ENCODE measurements around the gene DNAH1. TPM values are rescaled to one million over a fixed set of nuclear protein-coding genes. Genes with fewer than 3 reads are reported as not detected.
A peak's percentile ranks its signal among the peaks of the same experiment; 100 is the strongest.

The DNAH1 gene
- total RNA-seq, 3 donors from 2014 or later = 7.5 to 11.5 (median 10.8) TPM

DNA sequence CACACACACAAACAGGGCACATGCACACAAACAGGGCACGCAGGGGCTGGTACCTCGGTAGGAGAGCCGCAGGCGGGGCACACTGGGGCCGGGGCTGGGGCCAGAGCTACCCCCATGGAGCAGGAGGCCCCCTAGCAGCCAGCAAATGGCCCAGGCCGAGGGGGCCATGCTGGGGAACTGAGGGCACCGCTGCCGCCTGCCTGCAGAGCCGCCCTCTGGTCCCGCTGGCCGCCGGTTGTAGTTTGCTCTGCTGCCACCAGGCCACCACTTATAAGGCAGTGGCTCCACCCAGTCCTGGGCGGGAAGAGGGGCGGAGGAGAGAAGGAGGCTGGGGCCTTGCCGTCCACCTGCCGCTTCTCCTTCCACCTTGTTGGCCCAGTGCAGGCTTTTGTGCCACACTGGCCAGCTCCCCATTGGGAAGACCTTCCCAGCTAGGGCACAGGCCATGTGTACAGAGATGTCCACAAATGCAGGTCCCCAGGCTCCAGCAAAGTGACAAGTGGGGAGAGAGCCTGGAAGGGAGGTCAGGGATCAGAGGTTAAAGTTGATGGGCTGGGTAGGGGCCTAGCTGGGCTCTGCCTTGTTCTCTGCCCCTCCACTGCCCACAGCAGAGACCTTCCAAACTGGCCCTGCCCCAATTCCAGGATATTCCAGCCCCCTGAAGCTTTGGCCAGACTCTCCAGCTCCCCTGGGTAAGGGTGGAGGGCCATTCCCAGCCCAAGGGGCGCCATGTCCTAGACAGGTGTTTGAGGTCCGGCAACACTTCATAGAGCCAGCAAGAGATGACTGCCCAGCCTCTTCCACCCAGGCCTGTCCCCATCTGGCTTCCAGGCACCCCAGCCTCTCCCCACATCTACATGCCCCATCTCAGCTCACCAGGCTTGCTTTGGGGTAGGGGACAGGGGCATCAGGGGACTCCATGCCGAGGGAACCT, 129.0 kb downstream of the DNAH1 start, which contains the start of gene SEMA3G:
TSS of gene SEMA3G (minus strand) at position 244 of the 934 bp plus-strand sequence. CDS start at position 168, 76 bp downstream.
- Histone ChIP-seq H3K9me3 (no peaks in the 10 kb centered on the region), H3K4me1 (peaks cover 0 to 1% of the 10 kb centered on the region in 2 donors), H3K27ac (peak within 1 kb of the TSS in 1 of 2 donors; percentile 59), H3K36me3 (no peaks in the 10 kb centered on the region), H3K27me3 (no peaks in the 10 kb centered on the region), H3K4me3 (peak within 1 kb of the TSS; percentile 26 to 52 (median 39))
- no peak for TF ChIP-seq POLR2A (IDR thresholded peaks at IDR 0.05)
- TF ChIP-seq, protein P1, sequence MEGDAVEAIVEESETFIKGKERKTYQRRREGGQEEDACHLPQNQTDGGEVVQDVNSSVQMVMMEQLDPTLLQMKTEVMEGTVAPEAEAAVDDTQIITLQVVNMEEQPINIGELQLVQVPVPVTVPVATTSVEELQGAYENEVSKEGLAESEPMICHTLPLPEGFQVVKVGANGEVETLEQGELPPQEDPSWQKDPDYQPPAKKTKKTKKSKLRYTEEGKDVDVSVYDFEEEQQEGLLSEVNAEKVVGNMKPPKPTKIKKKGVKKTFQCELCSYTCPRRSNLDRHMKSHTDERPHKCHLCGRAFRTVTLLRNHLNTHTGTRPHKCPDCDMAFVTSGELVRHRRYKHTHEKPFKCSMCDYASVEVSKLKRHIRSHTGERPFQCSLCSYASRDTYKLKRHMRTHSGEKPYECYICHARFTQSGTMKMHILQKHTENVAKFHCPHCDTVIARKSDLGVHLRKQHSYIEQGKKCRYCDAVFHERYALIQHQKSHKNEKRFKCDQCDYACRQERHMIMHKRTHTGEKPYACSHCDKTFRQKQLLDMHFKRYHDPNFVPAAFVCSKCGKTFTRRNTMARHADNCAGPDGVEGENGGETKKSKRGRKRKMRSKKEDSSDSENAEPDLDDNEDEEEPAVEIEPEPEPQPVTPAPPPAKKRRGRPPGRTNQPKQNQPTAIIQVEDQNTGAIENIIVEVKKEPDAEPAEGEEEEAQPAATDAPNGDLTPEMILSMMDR (IDR thresholded peaks at IDR 0.05) = peak; percentile 38 to 74 (median 70)
- peak in 1 of 3 donors; percentile 16 for TF ChIP-seq POLR2AphosphoS5 (IDR thresholded peaks at IDR 0.05)
- intact Hi-C loops (cut with DNase I; ENCODE audit: low total_unique reads) = no loop called here
- peak; percentile 70 to 83 for DNase-seq (ENCODE audit: low spot score in 2 of 2)

DNA sequence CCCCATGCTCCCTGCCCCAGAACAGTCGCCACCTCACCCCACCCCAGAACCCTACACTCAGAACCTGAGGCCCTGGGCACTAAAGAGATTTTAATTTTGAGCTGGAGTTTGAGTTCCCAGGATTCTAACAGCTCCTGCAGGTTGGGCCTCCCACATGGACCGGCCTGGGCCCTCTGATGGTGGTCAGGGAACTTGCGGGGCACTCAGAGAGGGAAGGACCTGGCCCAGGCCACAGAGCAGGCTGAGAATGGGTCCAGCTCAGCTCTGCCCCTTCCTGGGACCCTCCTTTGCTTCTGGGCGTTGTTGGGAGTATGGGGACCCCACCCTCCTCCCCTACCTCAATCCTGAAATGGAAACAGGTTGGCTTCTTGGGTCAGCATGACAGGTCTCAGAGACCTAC, 129.9 kb downstream of the DNAH1 start:
- intact Hi-C loops (cut with DNase I; ENCODE audit: low total_unique reads) = no loop called here
- Histone ChIP-seq H3K27ac (peak overlapping the region in 1 of 2 donors; percentile 59), H3K36me3 (no peaks in the 10 kb centered on the region), H3K27me3 (no peaks in the 10 kb centered on the region), H3K4me3 (no peak overlapping the region), H3K4me1 (peaks cover 0 to 6% of the 10 kb centered on the region in 2 donors), H3K9me3 (no peaks in the 10 kb centered on the region)
- TF ChIP-seq POLR2AphosphoS5 (IDR thresholded peaks at IDR 0.05) (no peak), POLR2A (IDR thresholded peaks at IDR 0.05) (no peak)
- TF ChIP-seq, protein P1 (IDR thresholded peaks at IDR 0.05) = no peak
- DNase-seq (ENCODE audit: low spot score in 2 of 2) = no peak

DNA sequence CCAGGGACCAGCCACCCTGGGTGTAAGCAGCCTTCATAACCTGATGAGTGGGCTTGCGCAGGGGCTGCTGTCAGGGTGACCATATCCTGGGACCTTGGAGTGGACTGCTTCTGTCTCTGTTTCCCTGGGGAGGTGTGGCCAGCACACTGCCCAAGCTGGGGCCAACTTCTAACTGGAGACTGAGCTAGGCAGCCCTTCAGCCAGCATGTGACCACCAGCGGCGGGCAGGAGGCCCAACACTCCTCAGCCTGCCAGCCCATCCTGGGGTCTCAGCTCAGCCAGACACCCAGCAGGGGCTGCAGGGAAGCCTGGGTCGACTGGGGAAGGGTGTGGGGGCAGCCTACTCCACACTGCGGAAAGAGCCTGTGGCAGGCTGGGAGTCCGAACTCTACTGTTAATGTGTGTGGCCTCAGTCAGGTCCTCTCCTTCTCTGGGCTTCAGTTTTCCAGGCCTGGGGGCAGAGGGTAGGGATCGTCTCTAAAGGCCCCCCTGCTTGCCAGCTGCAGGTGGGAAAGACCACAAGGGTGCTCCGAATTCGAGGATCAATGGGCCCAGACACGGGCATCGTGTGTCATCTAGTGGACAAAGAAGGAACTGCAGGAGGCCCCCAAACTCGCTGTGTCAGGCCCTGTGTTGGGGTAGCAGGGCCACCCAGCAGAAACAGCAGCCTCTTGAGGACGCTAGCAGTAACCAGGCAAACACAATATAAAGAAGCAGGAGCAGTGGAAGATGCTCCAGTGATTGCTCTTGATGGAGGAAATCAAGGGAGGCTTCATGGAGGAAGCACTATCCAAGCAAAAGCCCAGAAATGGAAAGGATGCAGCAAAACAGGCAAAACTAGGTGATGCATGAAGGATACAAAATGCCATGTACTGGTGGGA, 130.8 kb downstream of the DNAH1 start:
- H3K4me3 ChIP-seq = no peak overlapping the region
- no peak for TF ChIP-seq POLR2A (IDR thresholded peaks at IDR 0.05)
- TF ChIP-seq, protein P1 (IDR thresholded peaks at IDR 0.05) = peak; percentile 97 to 99 (median 99)
- no peak for DNase-seq (ENCODE audit: low spot score in 2 of 2)

DNA sequence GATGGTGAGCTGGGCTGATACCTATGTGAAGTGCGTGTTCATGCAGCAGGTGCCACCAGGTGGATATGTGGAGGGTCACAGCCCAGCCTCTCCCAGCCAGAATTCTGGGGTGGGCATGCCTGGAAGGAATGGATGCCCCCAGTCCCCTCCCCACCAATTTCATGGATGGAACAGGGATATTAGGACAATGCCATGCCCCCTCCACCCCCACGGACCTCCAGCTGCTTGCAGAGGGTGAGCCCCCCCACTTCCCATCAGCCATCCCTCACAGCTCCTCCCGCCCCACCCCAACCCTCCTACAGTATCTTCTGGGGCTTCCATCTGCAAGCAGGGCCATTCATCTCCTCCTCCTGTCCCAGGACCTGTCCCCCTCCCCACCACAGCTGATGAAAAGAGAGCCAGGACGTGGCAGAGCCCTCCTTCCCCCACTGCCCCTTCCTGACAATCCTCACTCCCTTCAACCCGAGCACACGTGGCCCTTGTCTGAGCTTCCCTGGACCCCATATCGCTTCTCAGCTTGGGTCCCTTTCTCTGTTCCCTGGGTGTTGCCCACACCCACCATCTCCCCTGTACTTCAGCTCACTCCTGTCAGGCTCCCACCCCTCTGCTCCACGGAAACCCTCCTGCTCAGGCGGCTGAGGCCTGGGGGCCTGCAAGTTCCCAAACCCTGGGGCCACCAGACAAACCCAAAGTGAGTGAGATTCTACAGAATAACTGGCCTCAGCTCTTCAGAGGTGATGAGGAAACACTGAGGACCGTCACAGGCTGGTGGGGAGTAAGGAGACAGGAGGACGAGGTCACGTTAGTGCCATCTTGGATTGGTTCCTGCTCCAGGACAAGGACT, 131.6 kb downstream of the DNAH1 start:
- intact Hi-C loops (cut with DNase I; ENCODE audit: low total_unique reads) = no loop called here
- Histone ChIP-seq H3K27me3 (no peaks in the 10 kb centered on the region), H3K9me3 (no peaks in the 10 kb centered on the region), H3K36me3 (no peaks in the 10 kb centered on the region), H3K4me3 (no peak overlapping the region), H3K4me1 (peaks cover 0 to 6% of the 10 kb centered on the region in 2 donors), H3K27ac (no peak overlapping the region)
- no peak for DNase-seq (ENCODE audit: low spot score in 2 of 2)
- TF ChIP-seq POLR2A (IDR thresholded peaks at IDR 0.05) (no peak), POLR2AphosphoS5 (IDR thresholded peaks at IDR 0.05) (no peak)
- TF ChIP-seq, protein P1 (IDR thresholded peaks at IDR 0.05) = no peak

More for the DNA sequence above, 130.8 kb downstream of the DNAH1 start:
- H3K4me1 ChIP-seq = peaks cover 0 to 6% of the 10 kb centered on the region in 2 donors
- no peaks in the 10 kb centered on the region for H3K27me3 ChIP-seq
- intact Hi-C loops (cut with DNase I; ENCODE audit: low total_unique reads) = no loop called here
- H3K36me3 ChIP-seq = no peaks in the 10 kb centered on the region
- no peaks in the 10 kb centered on the region for H3K9me3 ChIP-seq
- H3K27ac ChIP-seq = peak overlapping the region in 1 of 2 donors; percentile 59

Other genes with a start within 250 kb of the DNAH1 start
- 1 to 10 TPM; 1.9 to 2.7 (median 2.6) TPM for gene POC1A, start 161.9 kb upstream of the DNAH1 start, total RNA-seq
- gene ALAS1, start 118.2 kb upstream of the DNAH1 start, total RNA-seq = 10 to 100 TPM; 25.9 to 34.7 (median 33.3) TPM
- under 1 TPM in 1 of 3 donors, not detected in 2; 0.29 TPM for gene TLR9, start 90.7 kb upstream of the DNAH1 start, total RNA-seq
- 10 to 100 TPM; 52.7 to 84.5 (median 65.2) TPM for gene TWF2, start 77.2 kb upstream of the DNAH1 start, total RNA-seq
- 10 to 100 TPM; 15.4 to 31.2 (median 20.2) TPM for gene PPM1M, start 70.6 kb upstream of the DNAH1 start, total RNA-seq
- 10 to 100 TPM; 49.6 to 53.1 (median 52.1) TPM for gene WDR82, start 37.7 kb upstream of the DNAH1 start, total RNA-seq
- 10 to 100 TPM in 1 of 3 donors, 1 to 10 TPM in 2; 7.3 to 17.8 (median 9.5) TPM for gene GLYCTK, start 28.5 kb upstream of the DNAH1 start, total RNA-seq
- 10 to 100 TPM; 51.8 to 78.1 (median 65.5) TPM for gene BAP1, start 93.7 kb downstream of the DNAH1 start, total RNA-seq
- gene PHF7, start 94.3 kb downstream of the DNAH1 start, total RNA-seq = 10 to 100 TPM; 11.8 to 18.1 (median 12.4) TPM
- gene SEMA3G, start 128.8 kb downstream of the DNAH1 start, total RNA-seq = 100 to 1,000 TPM in 1 of 3 donors, 10 to 100 TPM in 2; 12.3 to 255 (median 70.1) TPM
- 1 to 10 TPM in 2 of 3 donors, not detected in 1; 3.7 to 4.2 TPM for gene TNNC1, start 137.7 kb downstream of the DNAH1 start, total RNA-seq
- 100 to 1,000 TPM in 2 of 3 donors, 10 to 100 TPM in 1; 67.7 to 119 (median 108) TPM for gene NISCH, start 139.3 kb downstream of the DNAH1 start, total RNA-seq
- gene STAB1, start 179.0 kb downstream of the DNAH1 start, total RNA-seq = 100 to 1,000 TPM in 1 of 3 donors, 10 to 100 TPM in 2; 47.7 to 149 (median 55.4) TPM
- gene NT5DC2, start 217.5 kb downstream of the DNAH1 start, total RNA-seq = 10 to 100 TPM; 26.5 to 35.7 (median 28.6) TPM
- gene UQCC5, start 220.3 kb downstream of the DNAH1 start, total RNA-seq = 10 to 100 TPM in 1 of 3 donors, 1 to 10 TPM in 2; 1.3 to 14.1 (median 1.8) TPM